Chondrocyte (in vitro differentiated cells): ENCODE results near the gene LRG1. TPM values are rescaled to one million over a fixed set of nuclear protein-coding genes. Genes with fewer than 3 reads are reported as not detected.
A peak's percentile ranks its signal among the peaks of the same experiment; 100 is the strongest.

ENCODE experiments used
- DNase-seq: peaks from one replicate; pipeline ENCODE4 v3.0.0; 2021; ENCODE audit warnings: mixed read lengths, low spot score
- H3K27ac Mint-ChIP-seq: one replicate; pipeline ENCODE4 v1.8.0; 2021; ENCODE audit warnings: mild to moderate bottlenecking, moderate library complexity, mixed read lengths; ENCODE audit not compliant: unreplicated experiment
- H3K27me3 Mint-ChIP-seq: 2 replicates; pipeline ENCODE4 v1.8.0; 2021; ENCODE audit warnings: low read depth, mixed read lengths
- H3K36me3 Mint-ChIP-seq: 2 replicates; pipeline ENCODE4 v1.8.0; 2021; ENCODE audit warnings: low read depth, mixed read lengths
- H3K4me1 Mint-ChIP-seq: 2 replicates; pipeline ENCODE4 v1.8.0; 2021; ENCODE audit warnings: low read depth, mild to moderate bottlenecking, mixed read lengths
- H3K4me3 Mint-ChIP-seq: one replicate; pipeline ENCODE4 v1.8.0; 2021; ENCODE audit warnings: mild to moderate bottlenecking, moderate library complexity, mixed read lengths; ENCODE audit not compliant: unreplicated experiment
- H3K9me3 Mint-ChIP-seq: 2 replicates; pipeline ENCODE4 v1.8.0; 2021; ENCODE audit warnings: low read depth, mixed read lengths
- CTCF ChIP-seq: fragments of 200-600 bp; sonication (generic); IDR thresholded peaks from 2 replicates; pipeline ENCODE4 v1.5.0; 2021; ENCODE audit warnings: antibody characterized with exemption, mild to moderate bottlenecking, moderate library complexity
- total RNA-seq: library from RNA; stranded (reverse); gene quantifications from 3 replicates; pipeline ENCODE4 v1.2.1, GENCODE V29; 2021

Gene LRG1
- total RNA-seq, 1 donor from 2014 or later: not detected

GRCh38 chr19:4578552-4579248 lies 38.9 kb upstream of the LRG1 start:
- no peak for TF ChIP-seq CTCF
- DNase-seq: peak; percentile 86
- no peak overlapping the region for H3K27ac Mint-ChIP-seq
- no peaks in the 10 kb centered on the region for H3K36me3 Mint-ChIP-seq
- peaks cover 27% of the 10 kb centered on the region for H3K4me1 Mint-ChIP-seq
- no peak overlapping the region for H3K4me3 Mint-ChIP-seq
- H3K9me3 Mint-ChIP-seq: no peaks in the 10 kb centered on the region
- H3K27me3 Mint-ChIP-seq: peaks cover 10% of the 10 kb centered on the region

- DNase-seq: no peak
- H3K9me3 Mint-ChIP-seq: no peaks in the 10 kb centered on the region
- H3K27ac Mint-ChIP-seq: no peak overlapping the region
- peaks cover 24% of the 10 kb centered on the region for H3K4me1 Mint-ChIP-seq
- no peaks in the 10 kb centered on the region for H3K36me3 Mint-ChIP-seq
- TF ChIP-seq CTCF: no peak
- no peak overlapping the region for H3K4me3 Mint-ChIP-seq
- H3K27me3 Mint-ChIP-seq: peaks cover 7% of the 10 kb centered on the region
Observed at GRCh38 chr19:4577020-4577782, 37.4 kb upstream of the LRG1 start.

- peak; percentile 87 for TF ChIP-seq CTCF
- Mint-ChIP-seq H3K36me3 (no peaks in the 10 kb centered on the region), H3K9me3 (no peaks in the 10 kb centered on the region), H3K27ac (peak overlapping the region; percentile 94), H3K4me3 (no peak overlapping the region), H3K27me3 (peaks cover 3% of the 10 kb centered on the region), H3K4me1 (peaks cover 23% of the 10 kb centered on the region)
- DNase-seq: peak; percentile 82
Observed at GRCh38 chr19:4576016-4576933, 36.4 kb upstream of the LRG1 start.

- Mint-ChIP-seq H3K27ac (peak overlapping the region; percentile 94), H3K27me3 (peaks cover 3% of the 10 kb centered on the region), H3K4me3 (peak overlapping the region; percentile 9), H3K9me3 (no peaks in the 10 kb centered on the region), H3K4me1 (peaks cover 23% of the 10 kb centered on the region), H3K36me3 (no peaks in the 10 kb centered on the region)
- TF ChIP-seq CTCF: no peak
- peak; percentile 85 for DNase-seq
Observed at GRCh38 chr19:4575267-4576015, 35.6 kb upstream of the LRG1 start.
